ENCODE results near the gene WBP1.
"Not testable (repeated sequence)": the region's sequence is repeated elsewhere in the genome, so short reads cannot be mapped to it uniquely, and the experiment has no call there.

The WBP1 gene

DNA sequence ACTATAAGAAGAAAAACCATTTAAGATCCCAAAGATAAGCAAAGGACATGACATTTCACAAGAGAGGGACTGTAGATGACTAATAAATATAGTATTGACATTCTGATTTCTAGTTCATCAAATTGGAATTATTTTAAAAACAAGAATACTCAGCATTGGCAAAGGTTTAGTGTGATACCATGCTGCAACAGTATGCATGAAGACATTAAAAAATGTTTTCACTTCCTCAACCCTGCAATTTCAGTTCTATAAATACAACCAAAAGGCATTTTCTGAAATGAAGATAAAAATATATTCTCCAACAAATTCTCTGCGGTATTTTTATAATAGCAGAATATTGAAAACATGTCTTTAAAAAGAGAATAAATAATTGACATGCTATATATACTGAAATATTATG is 38.9 kb upstream of the WBP1 start:
- Histone ChIP-seq H3K36me3 (ENCODE audit: control insufficient read depth in 2 of 2, insufficient read depth in 2 of 2, low read length in 2 of 2) (no peaks in the 10 kb centered on the region), H3K9me3 (ENCODE audit: control insufficient read depth in 2 of 2, low read length in 2 of 2) (no peaks in the 10 kb centered on the region), H3K27me3 (ENCODE audit: control insufficient read depth in 2 of 2, insufficient read depth in 2 of 2, low read length in 2 of 2) (no peaks in the 10 kb centered on the region), H3K4me3 (ENCODE audit: low read length in 2 of 2) (no peak overlapping the region), H3K4me1 (ENCODE audit: control insufficient read depth in 2 of 2, insufficient read depth in 2 of 2, low read length in 2 of 2) (peaks cover 6 to 18% of the 10 kb centered on the region in 2 donors), H3K27ac (ENCODE audit: low read depth in 2 of 2, low read length in 2 of 2) (no peak overlapping the region), H3K9ac (ENCODE audit: low read depth in 1 of 2, low read length in 2 of 2) (no peak overlapping the region)

DNA sequence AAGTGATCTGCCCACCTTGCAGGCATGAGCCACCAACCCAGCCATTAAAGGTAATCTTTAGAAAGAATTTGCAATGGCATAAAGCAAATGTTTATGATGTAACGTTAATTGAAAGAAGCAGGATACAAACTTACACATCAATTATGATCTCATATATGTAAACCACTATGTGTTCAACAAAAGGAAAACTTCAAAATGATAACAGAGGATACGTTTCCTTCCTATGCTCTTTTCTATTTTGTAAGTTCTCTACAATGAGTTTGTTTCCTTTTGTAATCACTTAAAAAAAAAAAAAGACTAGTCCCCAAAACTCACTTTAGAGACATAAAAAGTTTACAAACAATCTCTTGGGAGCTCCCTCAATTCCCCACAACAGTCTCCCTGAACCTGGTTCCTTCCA is 38.2 kb upstream of the WBP1 start:
- Histone ChIP-seq H3K27ac (ENCODE audit: low read depth in 2 of 2, low read length in 2 of 2) (no peak overlapping the region), H3K4me3 (ENCODE audit: low read length in 2 of 2) (no peak overlapping the region), H3K27me3 (ENCODE audit: control insufficient read depth in 2 of 2, insufficient read depth in 2 of 2, low read length in 2 of 2) (no peaks in the 10 kb centered on the region), H3K4me1 (ENCODE audit: control insufficient read depth in 2 of 2, insufficient read depth in 2 of 2, low read length in 2 of 2) (peaks cover 5 to 14% of the 10 kb centered on the region in 2 donors), H3K36me3 (ENCODE audit: control insufficient read depth in 2 of 2, insufficient read depth in 2 of 2, low read length in 2 of 2) (peaks cover 0 to 4% of the 10 kb centered on the region in 2 donors), H3K9ac (ENCODE audit: low read depth in 1 of 2, low read length in 2 of 2) (no peak overlapping the region), H3K9me3 (ENCODE audit: control insufficient read depth in 2 of 2, low read length in 2 of 2) (no peaks in the 10 kb centered on the region)

DNA sequence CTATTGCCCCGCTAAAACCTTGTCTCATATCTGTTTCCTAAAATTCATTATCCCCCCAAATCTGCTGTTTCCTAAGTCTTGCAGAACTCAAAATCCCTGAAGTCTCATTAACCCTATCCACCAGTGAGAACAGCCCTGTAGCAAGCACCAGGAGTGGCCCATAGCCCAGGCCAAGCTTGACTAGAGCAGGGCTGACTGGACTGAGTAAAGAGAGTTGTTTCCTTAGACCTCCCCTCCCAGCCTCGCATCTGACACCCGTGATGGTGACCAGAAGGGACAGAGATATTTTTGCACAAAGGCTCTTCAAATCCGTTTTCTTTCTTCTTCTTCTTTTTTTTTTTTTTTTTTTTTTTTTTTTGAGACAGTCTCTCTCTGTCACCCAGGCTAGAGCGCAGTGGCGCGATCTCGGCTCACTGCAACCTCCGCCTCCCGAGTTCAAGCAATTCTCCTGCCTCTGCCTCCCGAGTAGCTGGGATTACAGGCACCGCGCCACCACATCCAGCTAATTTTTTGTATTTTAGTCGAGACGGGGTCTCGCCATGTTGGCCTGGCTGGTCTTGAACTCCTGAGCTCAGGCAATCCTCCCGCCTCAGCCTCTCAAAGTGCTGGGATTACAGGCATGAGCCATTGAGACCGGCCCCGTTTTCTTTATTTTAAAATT is 37.7 kb upstream of the WBP1 start:
- not testable (repeated sequence) for H3K9me3 ChIP-seq (ENCODE audit: control insufficient read depth in 2 of 2, low read length in 2 of 2); H3K4me1 ChIP-seq (ENCODE audit: control insufficient read depth in 2 of 2, insufficient read depth in 2 of 2, low read length in 2 of 2); H3K27ac ChIP-seq (ENCODE audit: low read depth in 2 of 2, low read length in 2 of 2); H3K27me3 ChIP-seq (ENCODE audit: control insufficient read depth in 2 of 2, insufficient read depth in 2 of 2, low read length in 2 of 2); H3K36me3 ChIP-seq (ENCODE audit: control insufficient read depth in 2 of 2, insufficient read depth in 2 of 2, low read length in 2 of 2)
- H3K9ac ChIP-seq (ENCODE audit: low read depth in 1 of 2, low read length in 2 of 2): peak overlapping the region in 1 of 2 donors; percentile 57
- H3K4me3 ChIP-seq (ENCODE audit: low read length in 2 of 2): peak overlapping the region in 1 of 2 donors; percentile 82

- Histone ChIP-seq H3K27ac (ENCODE audit: low read depth in 2 of 2, low read length in 2 of 2) (peak within 1 kb of the TSS; percentile 71 to 82), H3K9ac (ENCODE audit: low read depth in 1 of 2, low read length in 2 of 2) (peak within 1 kb of the TSS; percentile 57 to 60), H3K4me1 (ENCODE audit: control insufficient read depth in 2 of 2, insufficient read depth in 2 of 2, low read length in 2 of 2) (peaks cover 5 to 9% of the 10 kb centered on the region in 2 donors)
These were observed 36.9 kb upstream of the WBP1 start, which contains the start of the genes C2orf81 and WDR54 for GRCh38 chr2:74421221-74421870. C2orf81 (minus strand) TSS chr2:74421619; CDS start chr2:74421560, 59 bp downstream. WDR54 (plus strand) TSS chr2:74421730; CDS start chr2:74422154, 424 bp downstream.

GRCh38 chr2:74423231-74424095 is 34.8 kb upstream of the WBP1 start:
- Histone ChIP-seq H3K27ac (ENCODE audit: low read depth in 2 of 2, low read length in 2 of 2) (no peak overlapping the region), H3K4me3 (ENCODE audit: low read length in 2 of 2) (no peak overlapping the region), H3K9me3 (ENCODE audit: control insufficient read depth in 2 of 2, low read length in 2 of 2) (no peaks in the 10 kb centered on the region), H3K4me1 (ENCODE audit: control insufficient read depth in 2 of 2, insufficient read depth in 2 of 2, low read length in 2 of 2) (peaks cover 5 to 9% of the 10 kb centered on the region in 2 donors), H3K36me3 (ENCODE audit: control insufficient read depth in 2 of 2, insufficient read depth in 2 of 2, low read length in 2 of 2) (peaks cover 25 to 36% of the 10 kb centered on the region in 2 donors), H3K27me3 (ENCODE audit: control insufficient read depth in 2 of 2, insufficient read depth in 2 of 2, low read length in 2 of 2) (no peaks in the 10 kb centered on the region), H3K9ac (ENCODE audit: low read depth in 1 of 2, low read length in 2 of 2) (no peak overlapping the region)

More at GRCh38 chr2:74421221-74421870, 36.9 kb upstream of the WBP1 start, which contains the start of the genes C2orf81 and WDR54:
- Histone ChIP-seq H3K36me3 (ENCODE audit: control insufficient read depth in 2 of 2, insufficient read depth in 2 of 2, low read length in 2 of 2) (peaks cover 10 to 16% of the 10 kb centered on the region in 2 donors), H3K4me3 (ENCODE audit: low read length in 2 of 2) (peak within 1 kb of the TSS; percentile 82 to 84), H3K27me3 (ENCODE audit: control insufficient read depth in 2 of 2, insufficient read depth in 2 of 2, low read length in 2 of 2) (no peaks in the 10 kb centered on the region), H3K9me3 (ENCODE audit: control insufficient read depth in 2 of 2, low read length in 2 of 2) (no peaks in the 10 kb centered on the region)

DNA sequence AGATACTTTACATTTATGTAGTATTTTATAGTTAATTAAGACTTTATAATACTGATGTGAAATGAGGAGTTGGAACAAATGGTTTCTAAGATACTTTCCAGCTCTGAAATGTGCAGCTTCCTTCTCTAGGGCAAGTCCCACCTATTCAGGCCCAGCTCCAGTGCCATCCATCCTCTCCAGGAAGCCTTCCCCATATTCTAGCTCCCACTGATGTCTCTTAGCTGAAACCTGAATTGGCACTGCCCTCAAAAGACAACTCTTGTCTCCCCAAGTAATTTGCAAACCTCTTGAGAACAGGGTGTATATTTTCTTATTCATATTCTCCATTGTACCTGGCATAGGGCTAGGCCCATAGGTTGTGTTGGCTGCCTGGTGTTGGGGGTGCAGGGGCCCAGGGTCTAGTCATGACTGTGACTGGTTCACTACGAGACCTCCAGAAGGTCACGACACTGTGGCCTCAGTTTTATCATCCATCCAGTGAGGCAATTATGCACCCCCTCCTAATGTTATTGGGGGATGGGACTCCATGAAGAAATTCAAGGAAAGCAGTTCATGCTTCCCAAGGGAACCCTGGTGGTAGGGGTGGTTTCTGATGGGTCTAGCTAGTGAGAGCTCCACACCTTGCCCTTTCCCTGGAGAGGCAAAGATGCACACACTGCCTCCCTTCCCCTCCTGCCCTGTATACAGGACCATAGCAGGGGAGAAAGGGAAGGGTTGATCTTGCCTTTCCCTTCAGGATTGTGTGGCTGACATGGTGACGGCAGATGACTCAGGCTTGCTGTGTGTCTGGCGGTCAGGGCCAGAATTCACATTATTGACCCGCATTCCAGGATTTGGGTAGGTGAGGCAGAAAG is 33.9 kb upstream of the WBP1 start:
- Histone ChIP-seq H3K27ac (ENCODE audit: low read depth in 2 of 2, low read length in 2 of 2) (no peak overlapping the region), H3K4me1 (ENCODE audit: control insufficient read depth in 2 of 2, insufficient read depth in 2 of 2, low read length in 2 of 2) (peaks cover 9 to 12% of the 10 kb centered on the region in 2 donors), H3K9ac (ENCODE audit: low read depth in 1 of 2, low read length in 2 of 2) (no peak overlapping the region), H3K9me3 (ENCODE audit: control insufficient read depth in 2 of 2, low read length in 2 of 2) (no peaks in the 10 kb centered on the region), H3K27me3 (ENCODE audit: control insufficient read depth in 2 of 2, insufficient read depth in 2 of 2, low read length in 2 of 2) (no peaks in the 10 kb centered on the region), H3K36me3 (ENCODE audit: control insufficient read depth in 2 of 2, insufficient read depth in 2 of 2, low read length in 2 of 2) (peaks cover 34 to 44% of the 10 kb centered on the region in 2 donors), H3K4me3 (ENCODE audit: low read length in 2 of 2) (no peak overlapping the region)

DNA sequence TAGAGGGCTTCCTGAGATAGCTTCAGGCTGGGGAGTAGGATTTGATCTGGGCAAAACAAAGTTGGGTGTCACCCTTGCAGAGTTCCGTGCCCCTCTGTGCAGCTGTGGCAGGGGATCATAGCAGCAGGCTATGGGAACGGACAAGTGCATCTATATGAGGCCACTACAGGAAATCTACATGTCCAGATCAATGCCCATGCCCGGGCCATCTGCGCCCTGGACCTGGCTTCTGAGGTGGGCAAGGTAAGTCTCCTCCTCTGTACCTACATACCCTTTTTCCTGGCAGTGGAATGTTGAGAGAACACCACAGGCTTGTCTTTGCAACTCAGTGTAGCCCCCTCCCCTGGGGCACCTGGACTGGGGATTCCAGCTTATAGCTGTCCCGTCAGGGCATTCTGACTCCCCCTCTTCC is 33.2 kb upstream of the WBP1 start:
- H3K27me3 ChIP-seq (ENCODE audit: control insufficient read depth in 2 of 2, insufficient read depth in 2 of 2, low read length in 2 of 2): no peaks in the 10 kb centered on the region
- H3K9me3 ChIP-seq (ENCODE audit: control insufficient read depth in 2 of 2, low read length in 2 of 2): no peaks in the 10 kb centered on the region
- peaks cover 40 to 47% of the 10 kb centered on the region in 2 donors for H3K36me3 ChIP-seq (ENCODE audit: control insufficient read depth in 2 of 2, insufficient read depth in 2 of 2, low read length in 2 of 2)
- no peak overlapping the region for H3K9ac ChIP-seq (ENCODE audit: low read depth in 1 of 2, low read length in 2 of 2)
- H3K4me3 ChIP-seq (ENCODE audit: low read length in 2 of 2): no peak overlapping the region
- peaks cover 16 to 18% of the 10 kb centered on the region in 2 donors for H3K4me1 ChIP-seq (ENCODE audit: control insufficient read depth in 2 of 2, insufficient read depth in 2 of 2, low read length in 2 of 2)
- H3K27ac ChIP-seq (ENCODE audit: low read depth in 2 of 2, low read length in 2 of 2): no peak overlapping the region

DNA sequence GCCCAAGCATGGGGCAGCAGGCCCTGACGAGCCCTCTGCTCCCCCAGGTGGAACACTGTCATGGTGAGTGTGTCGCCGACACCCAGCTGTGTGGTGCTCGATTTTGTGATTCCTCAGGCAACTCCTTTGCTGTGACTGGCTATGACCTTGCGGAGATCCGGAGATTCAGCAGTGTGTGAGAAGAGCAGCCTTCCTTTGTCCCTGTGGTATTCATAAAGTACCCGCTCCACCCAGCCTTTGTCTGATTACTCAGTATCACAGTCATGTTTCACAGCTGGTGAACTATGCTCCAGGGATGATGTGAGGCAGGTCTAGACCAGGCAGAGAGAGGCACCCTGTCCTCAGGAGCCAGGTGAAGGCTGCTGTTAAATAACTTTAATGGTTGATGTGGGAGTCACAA is 32.7 kb upstream of the WBP1 start:
- Histone ChIP-seq H3K27ac (ENCODE audit: low read depth in 2 of 2, low read length in 2 of 2) (no peak overlapping the region), H3K4me3 (ENCODE audit: low read length in 2 of 2) (no peak overlapping the region), H3K9me3 (ENCODE audit: control insufficient read depth in 2 of 2, low read length in 2 of 2) (no peaks in the 10 kb centered on the region), H3K9ac (ENCODE audit: low read depth in 1 of 2, low read length in 2 of 2) (no peak overlapping the region), H3K27me3 (ENCODE audit: control insufficient read depth in 2 of 2, insufficient read depth in 2 of 2, low read length in 2 of 2) (no peaks in the 10 kb centered on the region), H3K36me3 (ENCODE audit: control insufficient read depth in 2 of 2, insufficient read depth in 2 of 2, low read length in 2 of 2) (peaks cover 43 to 52% of the 10 kb centered on the region in 2 donors), H3K4me1 (ENCODE audit: control insufficient read depth in 2 of 2, insufficient read depth in 2 of 2, low read length in 2 of 2) (peaks cover 18 to 21% of the 10 kb centered on the region in 2 donors)

DNA sequence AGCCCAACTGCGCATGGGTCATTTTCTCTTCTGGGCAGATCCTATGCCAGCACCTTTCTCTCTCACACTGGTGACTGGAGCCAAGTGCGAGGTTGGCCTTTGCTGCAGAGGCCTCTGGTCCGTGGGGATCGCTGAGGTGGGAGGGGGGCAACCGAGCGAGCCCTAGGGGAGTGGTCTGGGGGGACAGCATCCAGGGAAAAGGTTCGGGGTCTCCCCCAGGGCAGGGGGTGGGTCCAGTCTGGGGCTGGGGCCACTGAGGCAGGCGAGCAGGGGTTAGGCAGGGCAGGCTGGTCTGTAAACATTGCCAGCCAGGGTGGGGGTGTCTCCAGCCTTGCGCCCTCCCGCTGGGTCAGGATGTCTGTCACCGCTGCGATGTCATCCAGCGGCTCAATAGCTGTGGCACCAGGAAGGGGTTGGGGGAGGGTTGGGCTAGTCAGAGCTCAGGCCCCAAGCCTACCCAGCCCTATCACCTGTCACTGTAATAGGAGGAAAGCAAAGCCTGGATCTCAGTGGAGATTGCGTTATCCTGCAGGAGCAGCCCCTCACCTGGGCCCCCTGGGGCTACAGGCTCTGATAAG is 32.0 kb upstream of the WBP1 start:
- H3K4me1 ChIP-seq (ENCODE audit: control insufficient read depth in 2 of 2, insufficient read depth in 2 of 2, low read length in 2 of 2): peaks cover 17 to 18% of the 10 kb centered on the region in 2 donors
- H3K36me3 ChIP-seq (ENCODE audit: control insufficient read depth in 2 of 2, insufficient read depth in 2 of 2, low read length in 2 of 2): peaks cover 44 to 58% of the 10 kb centered on the region in 2 donors
- H3K4me3 ChIP-seq (ENCODE audit: low read length in 2 of 2): no peak overlapping the region
- H3K9me3 ChIP-seq (ENCODE audit: control insufficient read depth in 2 of 2, low read length in 2 of 2): no peaks in the 10 kb centered on the region
- no peaks in the 10 kb centered on the region for H3K27me3 ChIP-seq (ENCODE audit: control insufficient read depth in 2 of 2, insufficient read depth in 2 of 2, low read length in 2 of 2)
- H3K27ac ChIP-seq (ENCODE audit: low read depth in 2 of 2, low read length in 2 of 2): no peak overlapping the region
- H3K9ac ChIP-seq (ENCODE audit: low read depth in 1 of 2, low read length in 2 of 2): no peak overlapping the region
